Activated naive CD4-positive, alpha-beta T cell treated with anti-CD3 and anti-CD28 coated beads, Interleukin-2, amount 50 U/mL, for 16 hours (primary cell): ENCODE measurements around the gene MOB2.

ENCODE experiments used
- DNase-seq: peaks from one replicate; pipeline ENCODE4 v3.0.0-alpha.2; 2020

MOB2 gene

GRCh38 chr11:1484695-1485503 is 1.7 kb downstream of the MOB2 start:
- no peak for DNase-seq

- no peak for DNase-seq
These were observed 2.4 kb downstream of the MOB2 start for GRCh38 chr11:1484061-1484671.

GRCh38 chr11:1483445-1483961 is 3.1 kb downstream of the MOB2 start:
- no peak for DNase-seq

- no peak for DNase-seq
These were observed 3.8 kb downstream of the MOB2 start for GRCh38 chr11:1482581-1483444.

GRCh38 chr11:1481861-1482441 is 4.6 kb downstream of the MOB2 start:
- no peak for DNase-seq

- no peak for DNase-seq
These were observed 5.1 kb downstream of the MOB2 start for GRCh38 chr11:1481483-1481825.

- DNase-seq: no peak
These were observed 5.8 kb downstream of the MOB2 start for GRCh38 chr11:1480555-1481482.

GRCh38 chr11:1480191-1480554 is 6.4 kb downstream of the MOB2 start:
- no peak for DNase-seq

- DNase-seq: no peak
These were observed 6.9 kb downstream of the MOB2 start for GRCh38 chr11:1479678-1480118.

GRCh38 chr11:1479006-1479677 is 7.4 kb downstream of the MOB2 start:
- no peak for DNase-seq

GRCh38 chr11:1478544-1478943 is 8.0 kb downstream of the MOB2 start:
- DNase-seq: no peak

- DNase-seq: no peak
These were observed 8.6 kb downstream of the MOB2 start for GRCh38 chr11:1478011-1478410.

- no peak for DNase-seq
These were observed 9.4 kb downstream of the MOB2 start for GRCh38 chr11:1476940-1477736.

GRCh38 chr11:1475841-1476240 is 10.7 kb downstream of the MOB2 start:
- DNase-seq: no peak

- DNase-seq: no peak
These were observed 12.8 kb downstream of the MOB2 start for GRCh38 chr11:1473786-1474185.

GRCh38 chr11:1473011-1473628 is 13.5 kb downstream of the MOB2 start:
- DNase-seq: no peak

- DNase-seq: no peak
These were observed 14.2 kb downstream of the MOB2 start for GRCh38 chr11:1472180-1473005.

GRCh38 chr11:1471736-1472135 is 14.8 kb downstream of the MOB2 start:
- DNase-seq: no peak
